GM15510 (cell line): ENCODE measurements around the gene ADAMTS17.

Source experiments
- POLR2A ChIP-seq: IDR thresholded peaks from 3 replicates; pipeline ENCODE4 v1.6.1; 2011; ENCODE audit warnings: borderline replicate concordance; ENCODE audit not compliant: insufficient read length; ENCODE audit errors: extremely low read depth

ADAMTS17 gene

GRCh38 chr15:99955181-99955525 is 386.6 kb downstream of the ADAMTS17 start:
- TF ChIP-seq POLR2A = no peak

GRCh38 chr15:99954361-99955180 is 387.2 kb downstream of the ADAMTS17 start:
- no peak for TF ChIP-seq POLR2A

- no peak for TF ChIP-seq POLR2A
Measured at GRCh38 chr15:99953886-99954285, 387.9 kb downstream of the ADAMTS17 start.

GRCh38 chr15:99951511-99951910 is 390.3 kb downstream of the ADAMTS17 start:
- no peak for TF ChIP-seq POLR2A

GRCh38 chr15:99944131-99944530 is 397.6 kb downstream of the ADAMTS17 start:
- no peak for TF ChIP-seq POLR2A

GRCh38 chr15:99943466-99943865 is 398.3 kb downstream of the ADAMTS17 start:
- no peak for TF ChIP-seq POLR2A

- no peak for TF ChIP-seq POLR2A
Measured at GRCh38 chr15:99932676-99933402, 408.9 kb downstream of the ADAMTS17 start.

GRCh38 chr15:99931703-99932603 is 409.8 kb downstream of the ADAMTS17 start:
- no peak for TF ChIP-seq POLR2A

GRCh38 chr15:99930696-99931095 is 411.1 kb downstream of the ADAMTS17 start:
- TF ChIP-seq POLR2A = no peak

- no peak for TF ChIP-seq POLR2A
Measured at GRCh38 chr15:99929266-99929665, 412.5 kb downstream of the ADAMTS17 start.

- TF ChIP-seq POLR2A = no peak
Measured at GRCh38 chr15:99928429-99928981, 413.3 kb downstream of the ADAMTS17 start.

GRCh38 chr15:99925661-99926461 is 415.9 kb downstream of the ADAMTS17 start:
- TF ChIP-seq POLR2A = no peak

GRCh38 chr15:99923711-99924110 is 418.1 kb downstream of the ADAMTS17 start:
- TF ChIP-seq POLR2A = no peak
